ENCODE data around the gene FBXO10.
A peak's percentile ranks its signal among the peaks of the same experiment; 100 is the strongest.

Gene FBXO10

DNA sequence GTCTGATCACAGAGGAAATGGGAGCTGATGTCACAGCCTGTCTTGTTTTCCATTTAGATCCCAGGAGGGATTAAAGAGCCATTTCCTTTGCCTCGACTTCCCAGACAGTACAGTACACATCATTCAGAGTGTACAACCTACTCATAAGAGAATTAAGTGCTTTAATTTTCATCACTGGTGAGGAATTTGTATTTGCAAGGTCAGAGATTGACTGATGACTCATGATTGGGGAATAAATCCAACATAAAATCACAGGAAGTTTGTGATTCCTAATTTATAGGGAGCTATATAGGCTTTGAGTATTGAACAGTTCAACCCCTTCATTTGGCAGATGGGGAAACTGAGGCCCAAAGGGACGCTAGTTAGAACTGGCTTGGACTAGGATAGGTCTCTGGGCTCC is 20.3 kb upstream of the FBXO10 start:
- H3F3A ChIP-seq (ENCODE audit: insufficient read depth, low read length), result peaks cover 8% of the 10 kb centered on the region
- TF ChIP-seq EZH2 (optimal IDR thresholded peaks at IDR 0.05; ENCODE audit: low read depth, low read length) (no peak), EZH2phosphoT487 (IDR thresholded peaks at IDR 0.05; ENCODE audit: low read length) (no peak)
- TF ChIP-seq, protein P1, sequence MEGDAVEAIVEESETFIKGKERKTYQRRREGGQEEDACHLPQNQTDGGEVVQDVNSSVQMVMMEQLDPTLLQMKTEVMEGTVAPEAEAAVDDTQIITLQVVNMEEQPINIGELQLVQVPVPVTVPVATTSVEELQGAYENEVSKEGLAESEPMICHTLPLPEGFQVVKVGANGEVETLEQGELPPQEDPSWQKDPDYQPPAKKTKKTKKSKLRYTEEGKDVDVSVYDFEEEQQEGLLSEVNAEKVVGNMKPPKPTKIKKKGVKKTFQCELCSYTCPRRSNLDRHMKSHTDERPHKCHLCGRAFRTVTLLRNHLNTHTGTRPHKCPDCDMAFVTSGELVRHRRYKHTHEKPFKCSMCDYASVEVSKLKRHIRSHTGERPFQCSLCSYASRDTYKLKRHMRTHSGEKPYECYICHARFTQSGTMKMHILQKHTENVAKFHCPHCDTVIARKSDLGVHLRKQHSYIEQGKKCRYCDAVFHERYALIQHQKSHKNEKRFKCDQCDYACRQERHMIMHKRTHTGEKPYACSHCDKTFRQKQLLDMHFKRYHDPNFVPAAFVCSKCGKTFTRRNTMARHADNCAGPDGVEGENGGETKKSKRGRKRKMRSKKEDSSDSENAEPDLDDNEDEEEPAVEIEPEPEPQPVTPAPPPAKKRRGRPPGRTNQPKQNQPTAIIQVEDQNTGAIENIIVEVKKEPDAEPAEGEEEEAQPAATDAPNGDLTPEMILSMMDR (IDR thresholded peaks at IDR 0.05; ENCODE audit: low read length), result no peak
- no peaks in the 10 kb centered on the region for H4K20me1 ChIP-seq (ENCODE audit: insufficient read depth, low read length)
- no peak overlapping the region for H3K27ac ChIP-seq (ENCODE audit: low read length)
- no peaks in the 10 kb centered on the region for H3K27me3 ChIP-seq (replicated peaks; ENCODE audit: insufficient read depth, low read length)
- H2AFZ ChIP-seq (ENCODE audit: low read length), result no peak overlapping the region
- H3K4me3 ChIP-seq (ENCODE audit: low read length), result no peak overlapping the region
- DNase-seq, result no peak
- H3K36me3 ChIP-seq (replicated peaks; ENCODE audit: insufficient read depth, low read length), result no peaks in the 10 kb centered on the region
- H3K9me2 ChIP-seq (replicated peaks; ENCODE audit: insufficient read depth, low read length), result no peaks in the 10 kb centered on the region
- H3K4me2 ChIP-seq (ENCODE audit: low read depth, low read length), result no peak overlapping the region
- no peak overlapping the region for H3K9ac ChIP-seq (ENCODE audit: low read length)
- peaks cover 9% of the 10 kb centered on the region for H3K79me2 ChIP-seq (ENCODE audit: low read length)
- peaks cover 3% of the 10 kb centered on the region; the same call in 1 of the 2 replicates for H3K4me1 ChIP-seq (ENCODE audit: low read length)
- no peaks in the 10 kb centered on the region for H3K9me3 ChIP-seq (replicated peaks; ENCODE audit: insufficient read depth, low read length)

DNA sequence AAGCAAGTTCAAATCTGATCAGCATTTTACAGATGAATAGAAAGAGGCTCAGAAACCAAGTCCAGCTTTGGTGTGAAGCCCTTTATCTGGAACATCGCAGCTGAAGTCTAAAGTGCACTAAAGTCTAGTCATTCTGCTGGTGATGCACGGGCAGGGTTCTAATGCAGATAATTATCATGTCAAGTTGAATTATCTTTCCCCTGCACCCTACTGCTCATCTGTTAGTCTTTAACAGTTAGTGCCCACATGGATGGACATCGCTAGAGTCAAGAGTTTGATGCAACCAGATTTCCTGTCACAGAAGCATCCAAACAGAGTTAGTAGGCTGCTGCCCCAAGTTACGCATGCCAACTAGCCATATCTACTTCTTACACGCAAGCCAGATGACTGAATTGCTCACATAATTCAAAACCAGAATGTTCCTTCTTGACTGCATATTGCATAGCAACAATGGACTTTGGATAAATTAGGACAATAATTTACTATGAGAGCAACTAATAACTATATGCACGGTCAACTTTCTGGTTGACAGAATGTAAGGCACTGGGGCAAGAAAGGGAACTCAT is 17.8 kb upstream of the FBXO10 start:
- Histone ChIP-seq H3K27ac (ENCODE audit: low read length) (no peak overlapping the region), H2AFZ (ENCODE audit: low read length) (peak overlapping the region; percentile 61), H3K9ac (ENCODE audit: low read length) (no peak overlapping the region), H3K4me1 (ENCODE audit: low read length) (peaks cover 17% of the 10 kb centered on the region), H3K36me3 (replicated peaks; ENCODE audit: insufficient read depth, low read length) (peaks cover 5% of the 10 kb centered on the region; the same call in 1 of the 2 replicates), H3K4me2 (ENCODE audit: low read depth, low read length) (peak overlapping the region; percentile 75; the same call in 1 of the 2 replicates), H3F3A (ENCODE audit: insufficient read depth, low read length) (peaks cover 8% of the 10 kb centered on the region), H3K9me2 (replicated peaks; ENCODE audit: insufficient read depth, low read length) (no peaks in the 10 kb centered on the region), H3K27me3 (replicated peaks; ENCODE audit: insufficient read depth, low read length) (no peaks in the 10 kb centered on the region), H4K20me1 (ENCODE audit: insufficient read depth, low read length) (peaks cover 18% of the 10 kb centered on the region), H3K4me3 (ENCODE audit: low read length) (peak overlapping the region; percentile 22; the same call in 1 of the 2 replicates), H3K79me2 (ENCODE audit: low read length) (peaks cover 34% of the 10 kb centered on the region), H3K9me3 (replicated peaks; ENCODE audit: insufficient read depth, low read length) (no peaks in the 10 kb centered on the region)
- TF ChIP-seq, protein P1 (IDR thresholded peaks at IDR 0.05; ENCODE audit: low read length), result no peak
- TF ChIP-seq EZH2phosphoT487 (IDR thresholded peaks at IDR 0.05; ENCODE audit: low read length) (no peak), EZH2 (optimal IDR thresholded peaks at IDR 0.05; ENCODE audit: low read depth, low read length) (no peak)
- DNase-seq, result no peak

DNA sequence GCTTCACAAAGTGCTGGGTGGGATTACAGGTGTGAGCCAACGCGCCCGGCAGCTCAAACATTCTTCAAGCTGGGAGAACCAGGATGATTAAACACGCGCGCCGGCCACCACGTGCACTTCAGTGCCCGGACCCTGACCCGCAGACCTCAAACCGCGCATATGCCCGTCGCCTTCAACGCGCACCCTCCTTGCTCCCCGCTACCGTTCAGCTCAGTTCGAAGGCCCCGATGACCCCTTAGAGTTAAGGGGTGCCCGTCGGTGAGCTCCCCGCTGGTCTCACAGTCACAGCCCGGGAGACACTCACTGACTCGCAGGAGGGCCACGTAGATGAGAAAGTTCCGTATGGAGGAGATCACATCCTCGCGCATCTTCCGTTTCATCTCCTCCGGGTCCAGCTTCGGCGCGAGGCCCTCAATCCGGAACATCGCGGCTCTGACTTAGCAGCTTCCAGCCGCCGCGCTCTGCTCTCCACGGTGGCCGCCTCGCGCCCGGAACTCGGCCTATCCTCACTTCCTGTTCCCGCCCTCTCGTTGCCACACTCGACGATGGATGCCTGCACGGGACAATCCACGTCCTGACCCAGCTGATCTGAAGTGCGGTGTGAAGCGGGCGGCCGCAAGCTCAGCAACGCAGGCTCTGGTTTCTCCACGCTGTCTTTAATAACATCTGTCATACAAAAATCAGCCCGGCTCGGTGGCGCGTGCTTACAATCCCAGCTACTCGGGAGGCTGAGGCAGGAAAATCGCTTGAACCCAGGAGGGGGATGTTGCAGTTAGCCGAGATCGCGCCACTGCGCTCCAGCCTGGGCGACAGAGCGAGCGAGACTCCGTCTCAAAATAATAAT is 16.1 kb upstream of the FBXO10 start, which contains the start of gene TOMM5:
Gene TOMM5, minus strand, starts transcription at position 490 of the 844 bp plus-strand sequence. Its CDS starts 65 bp downstream, at position 425.
- peak within 1 kb of the TSS; percentile 100 for H3K4me3 ChIP-seq (ENCODE audit: low read length)
- H3K4me2 ChIP-seq (ENCODE audit: low read depth, low read length), result peak within 1 kb of the TSS; percentile 64; the same call in 1 of the 2 replicates
- TF ChIP-seq, protein P1 (IDR thresholded peaks at IDR 0.05; ENCODE audit: low read length), result no peak
- TF ChIP-seq EZH2phosphoT487 (IDR thresholded peaks at IDR 0.05; ENCODE audit: low read length) (no peak), EZH2 (optimal IDR thresholded peaks at IDR 0.05; ENCODE audit: low read depth, low read length) (no peak)
- H3K9me2 ChIP-seq (replicated peaks; ENCODE audit: insufficient read depth, low read length), result no peaks in the 10 kb centered on the region
- peak within 1 kb of the TSS; percentile 73 for H2AFZ ChIP-seq (ENCODE audit: low read length)
- H3K36me3 ChIP-seq (replicated peaks; ENCODE audit: insufficient read depth, low read length), result peaks cover 20% of the 10 kb centered on the region
- peaks cover 8% of the 10 kb centered on the region for H3F3A ChIP-seq (ENCODE audit: insufficient read depth, low read length)
- H3K27me3 ChIP-seq (replicated peaks; ENCODE audit: insufficient read depth, low read length), result no peaks in the 10 kb centered on the region
- H3K9me3 ChIP-seq (replicated peaks; ENCODE audit: insufficient read depth, low read length), result no peaks in the 10 kb centered on the region
- H3K4me1 ChIP-seq (ENCODE audit: low read length), result peaks cover 17% of the 10 kb centered on the region
- DNase-seq, result peak; percentile 92
- peak within 1 kb of the TSS; percentile 96 for H3K9ac ChIP-seq (ENCODE audit: low read length)
- H3K79me2 ChIP-seq (ENCODE audit: low read length), result peaks cover 51% of the 10 kb centered on the region
- peaks cover 24% of the 10 kb centered on the region for H4K20me1 ChIP-seq (ENCODE audit: insufficient read depth, low read length)
- peak within 1 kb of the TSS; percentile 76 for H3K27ac ChIP-seq (ENCODE audit: low read length)
